DMS 273 treated with DMSO at 0.1 percent for 48 hours (cell line): ENCODE results near the gene KCNH6.
A peak's percentile ranks its signal among the peaks of the same experiment; 100 is the strongest.

Source experiments
- DNase-seq: peaks from one replicate; lab custom pipeline; 2025; lab: John Stamatoyannopoulos, UW

KCNH6 gene

GRCh38 chr17:63512896-63513644 lies 10.1 kb upstream of the KCNH6 start:
- no peak for DNase-seq

DNA sequence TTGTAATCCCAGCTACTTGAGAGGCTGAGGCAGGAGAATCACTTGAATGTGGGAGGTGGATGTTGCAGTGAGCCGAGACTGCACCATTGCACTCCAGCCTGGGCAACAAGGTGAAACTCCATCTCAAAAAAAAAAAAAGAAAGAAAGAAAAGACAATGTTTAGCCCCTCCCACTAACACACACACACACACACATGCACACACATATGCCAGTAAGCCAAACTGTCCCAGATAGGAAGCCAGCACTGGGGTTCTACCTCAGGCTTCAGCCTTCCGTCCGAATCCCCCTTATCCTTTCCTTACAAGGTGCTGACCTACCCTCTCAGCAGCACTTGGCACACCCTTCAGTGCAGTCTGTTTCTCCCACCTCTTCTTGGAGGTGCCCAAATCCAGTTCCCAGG lies 8.7 kb upstream of the KCNH6 start:
- DNase-seq = no peak

- no peak for DNase-seq
Measured at GRCh38 chr17:63514974-63515373, 8.2 kb upstream of the KCNH6 start.

DNA sequence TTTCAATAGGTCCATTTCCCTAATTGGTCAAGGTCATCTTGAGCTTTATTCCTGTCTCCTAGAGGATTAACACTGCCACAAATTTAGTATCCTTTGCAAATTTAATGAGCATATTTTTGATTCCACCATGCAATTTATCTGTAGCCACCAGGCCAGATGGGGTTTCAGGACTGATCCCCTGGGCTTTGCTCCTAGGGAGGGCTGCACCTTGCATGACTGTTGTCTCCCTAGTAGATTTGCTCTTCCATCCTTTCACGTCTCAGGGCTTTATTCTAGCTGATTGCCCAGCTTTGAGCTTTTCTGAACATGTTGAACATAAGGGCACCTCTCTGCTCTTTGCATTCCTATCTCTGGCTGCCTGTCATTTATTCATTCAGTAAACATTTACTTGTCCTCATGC lies 7.7 kb upstream of the KCNH6 start:
- DNase-seq = no peak

DNA sequence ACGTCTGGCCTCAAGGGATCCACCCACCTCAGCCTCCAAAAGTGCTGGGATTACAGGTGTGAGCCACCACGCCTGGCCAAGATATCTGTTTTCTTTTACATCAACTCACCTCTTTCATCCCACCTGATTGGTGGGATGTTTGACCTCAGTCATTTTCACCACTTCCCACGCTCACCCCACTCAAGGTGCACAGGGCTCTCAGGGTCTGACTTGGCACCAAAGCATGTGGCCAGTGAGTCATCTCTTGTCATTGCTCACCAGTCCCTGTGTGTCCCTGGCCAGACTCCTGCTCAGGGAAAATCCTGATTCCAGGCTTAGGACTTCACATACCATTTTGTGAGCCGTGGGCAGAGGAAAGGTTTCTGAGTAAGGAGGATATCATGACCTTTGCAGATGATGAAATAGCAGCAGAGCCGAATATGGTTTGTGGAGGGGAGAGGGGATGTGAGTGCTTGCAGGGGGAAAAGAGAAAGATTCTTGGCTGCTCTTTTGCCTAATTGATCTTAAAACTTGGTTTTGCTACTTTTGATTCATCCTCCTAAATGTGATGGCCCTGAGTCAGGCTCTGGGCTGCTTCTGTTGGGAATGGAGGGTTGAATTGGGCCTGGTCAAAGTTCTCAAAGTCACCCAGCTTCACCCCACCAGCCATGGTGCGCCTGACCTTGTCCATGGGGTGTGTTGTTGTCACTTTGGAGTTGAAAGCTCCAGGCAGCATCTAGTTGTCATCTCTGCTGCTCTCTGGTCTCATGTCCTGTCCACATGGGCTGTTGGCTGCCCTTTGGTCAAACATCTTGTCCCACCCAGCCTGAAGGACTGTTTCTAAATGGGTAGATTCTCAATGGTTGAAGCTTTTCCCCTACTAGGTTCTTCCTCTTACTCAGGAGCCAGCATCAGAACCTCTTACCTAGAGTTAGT lies 6.0 kb upstream of the KCNH6 start:
- no peak for DNase-seq

- no peak for DNase-seq
Measured at GRCh38 chr17:63517825-63518534, 5.2 kb upstream of the KCNH6 start.

GRCh38 chr17:63519116-63519881 lies 3.9 kb upstream of the KCNH6 start:
- no peak for DNase-seq

GRCh38 chr17:63519972-63520882 lies 2.9 kb upstream of the KCNH6 start:
- no peak for DNase-seq

DNA sequence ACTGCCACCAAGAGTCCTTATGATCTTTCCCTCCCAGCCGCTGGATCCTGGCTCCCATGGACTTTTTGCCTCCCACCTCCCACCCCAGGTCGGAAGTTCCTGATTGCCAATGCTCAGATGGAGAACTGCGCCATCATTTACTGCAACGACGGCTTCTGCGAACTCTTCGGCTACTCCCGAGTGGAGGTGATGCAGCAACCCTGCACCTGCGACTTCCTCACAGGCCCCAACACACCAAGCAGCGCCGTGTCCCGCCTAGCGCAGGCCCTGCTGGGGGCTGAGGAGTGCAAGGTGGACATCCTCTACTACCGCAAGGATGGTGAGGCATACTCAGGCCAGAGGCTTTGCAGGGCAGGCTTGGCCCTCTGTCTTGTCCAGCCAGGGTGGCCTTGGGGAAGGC lies 893 bp downstream of the KCNH6 start:
- no peak for DNase-seq

DNA sequence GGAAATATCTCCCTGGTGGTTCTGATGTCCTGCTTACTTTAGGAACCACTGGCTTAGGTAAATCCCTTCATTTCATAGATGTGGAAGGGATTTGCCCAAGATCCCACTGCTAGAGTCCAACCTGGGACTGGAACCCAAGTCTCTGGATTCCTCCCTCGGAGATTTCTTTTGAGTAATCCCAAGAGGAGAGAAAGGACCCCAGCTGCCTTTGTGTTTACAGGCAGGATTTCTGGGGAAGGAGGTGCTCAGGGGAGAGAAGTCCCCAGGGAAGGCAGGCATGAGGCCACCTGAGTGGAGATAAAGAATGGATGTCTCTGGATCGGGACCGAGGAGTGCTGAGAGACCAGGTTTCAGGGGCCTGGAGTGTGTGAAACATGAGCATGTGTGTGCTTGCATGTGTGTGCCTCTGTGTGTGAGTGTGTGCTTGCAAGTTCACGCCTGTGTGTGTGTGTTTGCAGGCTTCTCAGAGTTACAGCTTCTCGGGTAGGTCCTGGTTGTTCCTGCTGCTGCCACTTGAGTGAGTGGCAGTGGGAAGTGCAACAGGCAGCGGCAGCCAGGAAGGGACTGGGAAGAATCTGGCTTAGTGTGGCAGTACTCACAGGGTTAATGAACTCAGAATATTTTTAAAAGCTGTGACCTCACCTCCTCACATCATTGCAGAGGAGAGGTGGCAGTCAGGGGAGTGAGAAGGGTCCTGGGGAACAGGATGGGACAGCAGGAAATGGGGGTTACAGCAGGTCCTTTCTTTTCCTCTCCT lies 2.2 kb downstream of the KCNH6 start:
- no peak for DNase-seq

DNA sequence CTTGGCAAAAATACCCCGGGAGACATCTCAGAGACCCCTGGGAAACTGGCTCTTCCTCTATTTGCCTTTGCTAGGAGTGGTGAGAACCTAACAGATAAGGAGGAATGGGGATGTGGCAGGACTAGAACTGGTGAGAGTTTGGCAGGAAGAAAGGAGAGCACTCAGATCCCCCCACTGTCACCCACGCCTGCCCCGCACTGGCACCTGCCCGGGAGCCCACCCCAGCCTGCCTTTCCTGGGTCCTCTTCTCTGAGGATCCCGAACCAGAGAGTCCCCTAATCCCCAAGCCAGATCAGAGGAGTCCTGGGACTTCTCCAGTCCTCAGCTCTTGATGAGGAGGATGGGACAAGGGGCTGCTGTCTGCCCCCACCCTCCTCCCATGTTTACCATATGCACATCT lies 3.7 kb downstream of the KCNH6 start:
- DNase-seq = no peak

DNA sequence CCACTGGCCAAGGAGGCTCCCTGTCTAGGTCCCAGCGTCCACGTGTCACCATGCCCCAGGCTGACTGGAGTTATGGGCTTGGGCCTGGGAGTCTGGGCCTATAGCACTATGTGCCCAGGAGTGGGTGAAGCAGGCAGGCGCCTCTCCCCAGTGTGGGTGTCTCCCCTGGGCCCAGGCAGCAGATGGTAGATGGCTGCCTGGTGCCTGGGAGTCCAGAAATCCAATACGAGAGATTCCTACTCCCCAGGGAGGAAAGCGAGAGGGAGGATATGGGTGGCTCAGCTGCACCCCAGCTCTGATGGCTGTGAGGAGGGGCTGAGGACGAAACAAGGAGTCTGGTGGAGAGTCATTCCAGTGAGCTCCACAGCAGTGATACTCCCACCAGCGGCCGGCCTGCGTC lies 5.0 kb downstream of the KCNH6 start:
- no peak for DNase-seq

DNA sequence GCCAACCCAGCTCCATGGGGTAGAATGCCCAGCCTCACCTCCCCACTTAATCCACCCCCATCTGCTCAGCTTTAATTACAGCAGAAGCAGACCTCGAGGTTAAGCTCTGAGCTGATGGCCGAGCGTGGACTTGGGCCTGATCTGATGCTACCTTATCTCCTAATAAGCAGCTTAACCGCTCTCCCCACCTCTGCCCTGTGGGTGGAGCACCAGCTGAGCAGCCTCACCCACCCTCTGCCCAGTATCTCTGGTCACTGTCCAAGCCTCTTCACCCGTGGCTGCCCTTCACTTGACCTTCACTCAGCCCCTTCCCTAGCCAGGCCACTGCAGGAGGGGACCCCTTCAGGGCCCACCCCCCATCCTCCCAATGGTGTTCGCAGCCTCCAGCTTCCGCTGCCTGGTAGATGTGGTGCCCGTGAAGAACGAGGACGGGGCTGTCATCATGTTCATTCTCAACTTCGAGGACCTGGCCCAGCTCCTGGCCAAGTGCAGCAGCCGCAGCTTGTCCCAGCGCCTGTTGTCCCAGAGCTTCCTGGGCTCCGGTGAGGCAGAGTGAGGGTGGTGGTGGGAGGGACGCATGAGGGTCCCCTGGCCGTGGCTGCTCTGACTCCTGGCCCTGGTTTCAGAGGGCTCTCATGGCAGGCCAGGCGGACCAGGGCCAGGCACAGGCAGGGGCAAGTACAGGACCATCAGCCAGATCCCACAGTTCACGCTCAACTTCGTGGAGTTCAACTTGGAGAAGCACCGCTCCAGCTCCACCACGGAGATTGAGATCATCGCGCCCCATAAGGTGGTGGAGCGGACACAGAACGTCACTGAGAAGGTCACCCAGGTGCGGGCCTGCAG lies 6.8 kb downstream of the KCNH6 start:
- DNase-seq = peak; percentile 43

GRCh38 chr17:63530557-63531021 lies 7.4 kb downstream of the KCNH6 start:
- DNase-seq = no peak

GRCh38 chr17:63531022-63531965 lies 8.1 kb downstream of the KCNH6 start:
- DNase-seq = no peak

GRCh38 chr17:63533433-63534077 lies 10.4 kb downstream of the KCNH6 start:
- DNase-seq = no peak

DNA sequence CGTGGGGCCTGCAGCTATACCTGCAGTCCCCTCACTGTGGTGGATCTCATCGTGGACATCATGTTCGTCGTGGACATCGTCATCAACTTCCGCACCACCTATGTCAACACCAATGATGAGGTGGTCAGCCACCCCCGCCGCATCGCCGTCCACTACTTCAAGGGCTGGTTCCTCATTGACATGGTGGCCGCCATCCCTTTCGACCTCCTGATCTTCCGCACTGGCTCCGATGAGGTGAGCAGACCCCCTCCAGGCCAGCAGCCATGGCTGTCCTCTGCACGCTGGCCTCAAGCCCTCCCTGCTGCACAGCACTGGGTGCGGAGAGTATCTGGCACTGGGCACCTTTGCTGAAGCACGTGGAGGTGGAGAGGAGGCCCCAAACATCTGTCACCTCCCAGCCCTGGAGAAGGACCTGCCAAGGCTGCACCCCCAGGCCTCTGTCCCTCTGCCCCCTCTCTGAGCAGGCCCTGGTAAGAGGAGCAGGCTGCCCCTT lies 11.0 kb downstream of the KCNH6 start:
- no peak for DNase-seq
